Measurements from ENCODE around the gene MRPL49. TPM values are rescaled to one million over a fixed set of nuclear protein-coding genes. Genes with fewer than 3 reads are reported as not detected.

MRPL49 gene
- total and polyA plus RNA-seq, 2 of the 13 experiments (the other 11 are each of a cell fraction or from before 2014, with no cell fraction given) = 39.2 to 53.3 TPM

DNA sequence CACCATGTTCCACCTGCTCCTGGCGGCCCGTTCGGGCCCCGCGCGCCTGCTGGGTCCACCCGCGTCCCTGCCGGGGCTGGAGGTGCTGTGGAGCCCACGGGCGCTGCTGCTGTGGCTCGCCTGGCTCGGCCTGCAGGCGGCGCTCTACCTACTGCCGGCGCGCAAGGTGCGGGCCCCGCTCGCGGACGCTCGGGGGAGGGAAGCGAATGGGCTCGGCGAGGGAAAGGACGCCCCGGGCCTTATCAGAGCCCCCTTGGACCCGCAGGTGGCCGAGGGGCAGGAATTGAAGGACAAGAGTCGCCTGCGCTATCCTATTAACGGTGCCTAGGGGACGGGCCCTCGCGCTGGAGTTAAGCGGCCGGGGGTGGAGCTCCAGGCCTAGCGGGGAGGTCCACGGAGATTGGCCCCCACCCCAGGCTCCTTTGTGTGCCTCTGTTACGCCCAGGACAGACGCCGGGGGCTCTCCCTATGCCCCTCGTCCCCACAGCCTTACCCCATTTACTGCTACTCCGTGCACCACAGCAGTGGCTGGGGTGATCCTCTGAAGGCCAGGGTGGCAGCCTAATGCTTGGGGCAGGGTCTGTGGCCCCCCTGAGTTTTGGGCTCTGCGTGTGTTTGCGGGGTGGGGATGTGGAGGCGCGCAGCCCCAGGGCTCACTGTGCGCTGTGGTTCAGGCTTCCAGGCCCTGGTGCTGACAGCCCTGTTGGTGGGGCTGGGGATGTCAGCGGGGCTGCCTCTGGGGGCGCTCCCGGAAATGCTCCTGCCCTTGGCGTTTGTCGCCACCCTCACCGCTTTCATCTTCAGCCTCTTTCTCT lies 9.4 kb upstream of the MRPL49 start (continued):
- TF ChIP-seq, protein P1, sequence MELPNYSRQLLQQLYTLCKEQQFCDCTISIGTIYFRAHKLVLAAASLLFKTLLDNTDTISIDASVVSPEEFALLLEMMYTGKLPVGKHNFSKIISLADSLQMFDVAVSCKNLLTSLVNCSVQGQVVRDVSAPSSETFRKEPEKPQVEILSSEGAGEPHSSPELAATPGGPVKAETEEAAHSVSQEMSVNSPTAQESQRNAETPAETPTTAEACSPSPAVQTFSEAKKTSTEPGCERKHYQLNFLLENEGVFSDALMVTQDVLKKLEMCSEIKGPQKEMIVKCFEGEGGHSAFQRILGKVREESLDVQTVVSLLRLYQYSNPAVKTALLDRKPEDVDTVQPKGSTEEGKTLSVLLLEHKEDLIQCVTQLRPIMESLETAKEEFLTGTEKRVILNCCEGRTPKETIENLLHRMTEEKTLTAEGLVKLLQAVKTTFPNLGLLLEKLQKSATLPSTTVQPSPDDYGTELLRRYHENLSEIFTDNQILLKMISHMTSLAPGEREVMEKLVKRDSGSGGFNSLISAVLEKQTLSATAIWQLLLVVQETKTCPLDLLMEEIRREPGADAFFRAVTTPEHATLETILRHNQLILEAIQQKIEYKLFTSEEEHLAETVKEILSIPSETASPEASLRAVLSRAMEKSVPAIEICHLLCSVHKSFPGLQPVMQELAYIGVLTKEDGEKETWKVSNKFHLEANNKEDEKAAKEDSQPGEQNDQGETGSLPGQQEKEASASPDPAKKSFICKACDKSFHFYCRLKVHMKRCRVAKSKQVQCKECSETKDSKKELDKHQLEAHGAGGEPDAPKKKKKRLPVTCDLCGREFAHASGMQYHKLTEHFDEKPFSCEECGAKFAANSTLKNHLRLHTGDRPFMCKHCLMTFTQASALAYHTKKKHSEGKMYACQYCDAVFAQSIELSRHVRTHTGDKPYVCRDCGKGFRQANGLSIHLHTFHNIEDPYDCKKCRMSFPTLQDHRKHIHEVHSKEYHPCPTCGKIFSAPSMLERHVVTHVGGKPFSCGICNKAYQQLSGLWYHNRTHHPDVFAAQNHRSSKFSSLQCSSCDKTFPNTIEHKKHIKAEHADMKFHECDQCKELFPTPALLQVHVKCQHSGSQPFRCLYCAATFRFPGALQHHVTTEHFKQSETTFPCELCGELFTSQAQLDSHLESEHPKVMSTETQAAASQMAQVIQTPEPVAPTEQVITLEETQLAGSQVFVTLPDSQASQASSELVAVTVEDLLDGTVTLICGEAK (IDR thresholded peaks at IDR 0.05) = no peak
- TF ChIP-seq, protein P1 (CRISPR knock-in tag; IDR thresholded peaks at IDR 0.05) = no peak
- TF ChIP-seq ZNF274 (CRISPR knock-in tag; IDR thresholded peaks at IDR 0.05) = no peak; the same call in 1 of the 2 replicates
- TF ChIP-seq ZFX (CRISPR knock-in tag; IDR thresholded peaks at IDR 0.05; ENCODE audit: low read depth) = peak; percentile 75
- TF ChIP-seq, protein P2, sequence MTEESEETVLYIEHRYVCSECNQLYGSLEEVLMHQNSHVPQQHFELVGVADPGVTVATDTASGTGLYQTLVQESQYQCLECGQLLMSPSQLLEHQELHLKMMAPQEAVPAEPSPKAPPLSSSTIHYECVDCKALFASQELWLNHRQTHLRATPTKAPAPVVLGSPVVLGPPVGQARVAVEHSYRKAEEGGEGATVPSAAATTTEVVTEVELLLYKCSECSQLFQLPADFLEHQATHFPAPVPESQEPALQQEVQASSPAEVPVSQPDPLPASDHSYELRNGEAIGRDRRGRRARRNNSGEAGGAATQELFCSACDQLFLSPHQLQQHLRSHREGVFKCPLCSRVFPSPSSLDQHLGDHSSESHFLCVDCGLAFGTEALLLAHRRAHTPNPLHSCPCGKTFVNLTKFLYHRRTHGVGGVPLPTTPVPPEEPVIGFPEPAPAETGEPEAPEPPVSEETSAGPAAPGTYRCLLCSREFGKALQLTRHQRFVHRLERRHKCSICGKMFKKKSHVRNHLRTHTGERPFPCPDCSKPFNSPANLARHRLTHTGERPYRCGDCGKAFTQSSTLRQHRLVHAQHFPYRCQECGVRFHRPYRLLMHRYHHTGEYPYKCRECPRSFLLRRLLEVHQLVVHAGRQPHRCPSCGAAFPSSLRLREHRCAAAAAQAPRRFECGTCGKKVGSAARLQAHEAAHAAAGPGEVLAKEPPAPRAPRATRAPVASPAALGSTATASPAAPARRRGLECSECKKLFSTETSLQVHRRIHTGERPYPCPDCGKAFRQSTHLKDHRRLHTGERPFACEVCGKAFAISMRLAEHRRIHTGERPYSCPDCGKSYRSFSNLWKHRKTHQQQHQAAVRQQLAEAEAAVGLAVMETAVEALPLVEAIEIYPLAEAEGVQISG (CRISPR knock-in tag; IDR thresholded peaks at IDR 0.05) = peak; percentile 83
- TF ChIP-seq KLF6 (CRISPR knock-in tag; IDR thresholded peaks at IDR 0.05) = 0 out of 2 replicates have a peak, but pooled peaks have one; percentile 31
- TF ChIP-seq, protein P3, sequence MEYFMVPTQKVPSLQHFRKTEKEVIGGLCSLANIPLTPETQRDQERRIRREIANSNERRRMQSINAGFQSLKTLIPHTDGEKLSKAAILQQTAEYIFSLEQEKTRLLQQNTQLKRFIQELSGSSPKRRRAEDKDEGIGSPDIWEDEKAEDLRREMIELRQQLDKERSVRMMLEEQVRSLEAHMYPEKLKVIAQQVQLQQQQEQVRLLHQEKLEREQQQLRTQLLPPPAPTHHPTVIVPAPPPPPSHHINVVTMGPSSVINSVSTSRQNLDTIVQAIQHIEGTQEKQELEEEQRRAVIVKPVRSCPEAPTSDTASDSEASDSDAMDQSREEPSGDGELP (IDR thresholded peaks at IDR 0.05; ENCODE audit: borderline replicate concordance, low read depth) = no peak
- no peak for TF ChIP-seq MAFK (conservative IDR thresholded peaks at IDR 0.05 in 1 of 2, IDR thresholded peaks at IDR 0.05 in 1 of 2; ENCODE audit: low read length in 2 of 2)
- TF ChIP-seq GPN1 (CRISPR knock-in tag; IDR thresholded peaks at IDR 0.05; ENCODE audit: borderline replicate concordance) = no peak
- TF ChIP-seq, protein P4, sequence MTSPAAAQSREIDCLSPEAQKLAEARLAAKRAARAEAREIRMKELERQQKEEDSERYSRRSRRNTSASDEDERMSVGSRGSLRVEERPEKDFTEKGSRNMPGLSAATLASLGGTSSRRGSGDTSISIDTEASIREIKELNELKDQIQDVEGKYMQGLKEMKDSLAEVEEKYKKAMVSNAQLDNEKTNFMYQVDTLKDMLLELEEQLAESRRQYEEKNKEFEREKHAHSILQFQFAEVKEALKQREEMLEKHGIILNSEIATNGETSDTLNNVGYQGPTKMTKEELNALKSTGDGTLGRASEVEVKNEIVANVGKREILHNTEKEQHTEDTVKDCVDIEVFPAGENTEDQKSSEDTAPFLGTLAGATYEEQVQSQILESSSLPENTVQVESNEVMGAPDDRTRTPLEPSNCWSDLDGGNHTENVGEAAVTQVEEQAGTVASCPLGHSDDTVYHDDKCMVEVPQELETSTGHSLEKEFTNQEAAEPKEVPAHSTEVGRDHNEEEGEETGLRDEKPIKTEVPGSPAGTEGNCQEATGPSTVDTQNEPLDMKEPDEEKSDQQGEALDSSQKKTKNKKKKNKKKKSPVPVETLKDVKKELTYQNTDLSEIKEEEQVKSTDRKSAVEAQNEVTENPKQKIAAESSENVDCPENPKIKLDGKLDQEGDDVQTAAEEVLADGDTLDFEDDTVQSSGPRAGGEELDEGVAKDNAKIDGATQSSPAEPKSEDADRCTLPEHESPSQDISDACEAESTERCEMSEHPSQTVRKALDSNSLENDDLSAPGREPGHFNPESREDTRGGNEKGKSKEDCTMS (CRISPR knock-in tag; conservative IDR thresholded peaks at IDR 0.05) = no peak
- TF ChIP-seq, protein P5, sequence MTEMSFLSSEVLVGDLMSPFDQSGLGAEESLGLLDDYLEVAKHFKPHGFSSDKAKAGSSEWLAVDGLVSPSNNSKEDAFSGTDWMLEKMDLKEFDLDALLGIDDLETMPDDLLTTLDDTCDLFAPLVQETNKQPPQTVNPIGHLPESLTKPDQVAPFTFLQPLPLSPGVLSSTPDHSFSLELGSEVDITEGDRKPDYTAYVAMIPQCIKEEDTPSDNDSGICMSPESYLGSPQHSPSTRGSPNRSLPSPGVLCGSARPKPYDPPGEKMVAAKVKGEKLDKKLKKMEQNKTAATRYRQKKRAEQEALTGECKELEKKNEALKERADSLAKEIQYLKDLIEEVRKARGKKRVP (CRISPR knock-in tag; IDR thresholded peaks at IDR 0.05) = no peak

All from HepG2 (cell line).